GM23338 (cell line): ENCODE data around the gene BCL2L12. TPM values are rescaled to one million over a fixed set of nuclear protein-coding genes. Genes with fewer than 3 reads are reported as not detected.

ENCODE experiments used
- ATAC-seq: fragments of 200-7000 bp; cut with Tn5 transposase; 3 replicates; pipeline ENCODE4 v1.9.1; 2020
- DNase-seq: peaks from one replicate; pipeline ENCODE4 v3.0.0-alpha.2; 2015; ENCODE audit warnings: low spot score
- H2AFZ ChIP-seq: fragments of 200-600 bp; sonication (generic); 2 replicates; pipeline ENCODE4 v1.8.0; 2016; ENCODE audit warnings: antibody characterized with exemption, mild to moderate bottlenecking, moderate library complexity
- H3F3A ChIP-seq: fragments of 200-600 bp; sonication (generic); replicated peaks from 2 replicates; pipeline ENCODE4 v1.8.0; 2017; ENCODE audit warnings: antibody characterized with exemption, mixed run types, low read depth
- H3K27ac ChIP-seq: fragments of 200-600 bp; sonication (generic); 2 replicates; pipeline ENCODE4 v1.6.1; 2016; ENCODE audit warnings: low read depth
- H3K27me3 ChIP-seq: fragments of 200-600 bp; sonication (generic); 2 replicates; pipeline ENCODE4 v1.8.0; 2016; ENCODE audit warnings: mild to moderate bottlenecking, mixed run types, moderate library complexity; ENCODE audit not compliant: insufficient read depth
- H3K36me3 ChIP-seq: fragments of 200-600 bp; sonication (generic); 2 replicates; pipeline ENCODE4 v1.8.0; 2016; ENCODE audit warnings: mild to moderate bottlenecking; ENCODE audit not compliant: insufficient read depth
- H3K4me1 ChIP-seq: fragments of 200-600 bp; sonication (generic); 2 replicates; pipeline ENCODE4 v1.8.0; 2016; ENCODE audit warnings: mild to moderate bottlenecking, moderate library complexity; ENCODE audit not compliant: insufficient read depth
- H3K4me2 ChIP-seq: fragments of 200-600 bp; sonication (generic); 2 replicates; pipeline ENCODE4 v1.7.1; 2017; ENCODE audit warnings: mixed run types
- H3K4me3 ChIP-seq: fragments of 200-600 bp; sonication (generic); 2 replicates; pipeline ENCODE4 v1.6.1; 2016; ENCODE audit warnings: mixed run types
- H3K79me2 ChIP-seq: fragments of 200-600 bp; sonication (generic); replicated peaks from 2 replicates; pipeline ENCODE4 v1.8.0; 2017; ENCODE audit warnings: mild to moderate bottlenecking; ENCODE audit not compliant: insufficient read depth
- H3K9me2 ChIP-seq: fragments of 200-600 bp; sonication (generic); 2 replicates; pipeline ENCODE4 v1.8.0; 2017; ENCODE audit not compliant: insufficient read depth
- H4K20me1 ChIP-seq: fragments of 200-600 bp; sonication (generic); replicated peaks from 2 replicates; pipeline ENCODE4 v1.8.0; 2017; ENCODE audit warnings: mild to moderate bottlenecking; ENCODE audit not compliant: insufficient read depth
- H3K27ac Mint-ChIP-seq: 2 replicates; pipeline ENCODE4 v1.8.0; 2020; ENCODE audit warnings: inconsistent platforms, mild to moderate bottlenecking, moderate library complexity, mixed read lengths
- H3K27me3 Mint-ChIP-seq: 3 replicates; pipeline ENCODE4 v1.8.0; 2022; ENCODE audit warnings: low read depth, mild to moderate bottlenecking, moderate library complexity, mixed read lengths, inconsistent platforms; ENCODE audit not compliant: insufficient read depth, poor library complexity
- H3K36me3 Mint-ChIP-seq: 3 replicates; pipeline ENCODE4 v1.8.0; 2021; ENCODE audit warnings: low read depth, mild to moderate bottlenecking, inconsistent platforms, moderate library complexity, mixed read lengths
- H3K4me1 Mint-ChIP-seq: 3 replicates; pipeline ENCODE4 v1.8.0; 2020; ENCODE audit warnings: mild to moderate bottlenecking, inconsistent platforms, mixed read lengths
- H3K4me3 Mint-ChIP-seq: 3 replicates; pipeline ENCODE4 v1.8.0; 2021; ENCODE audit warnings: moderate library complexity, mild to moderate bottlenecking, inconsistent platforms, mixed read lengths
- H3K9me3 Mint-ChIP-seq: 3 replicates; pipeline ENCODE4 v1.8.0; 2020; ENCODE audit warnings: moderate library complexity, mild to moderate bottlenecking, inconsistent platforms, mixed read lengths
- CREB1 ChIP-seq: fragments of 250-450 bp; sonication (Bioruptor Pico); IDR thresholded peaks from 2 replicates; pipeline ENCODE4 v1.5.0; 2020; ENCODE audit warnings: low read depth, mild to moderate bottlenecking, moderate library complexity
- CTCF ChIP-seq, 2 experiments: fragments of 200-600 bp in 1 of 2; sonication (generic) in 1 of 2; conservative IDR thresholded peaks; 2 replicates each; pipeline versions ENCODE4 v1.5.1 to v1.6.1; 2016 to 2017; ENCODE audit warnings: antibody characterized with exemption in 2 of 2, low read depth in 2 of 2, mild to moderate bottlenecking in 2 of 2, moderate library complexity in 1 of 2
- EZH2 ChIP-seq: fragments of 200-600 bp; sonication (generic); IDR thresholded peaks from one replicate; pipeline ENCODE4 v1.8.0; 2017; ENCODE audit warnings: antibody characterized with exemption, mild to moderate bottlenecking, low read depth; ENCODE audit not compliant: unreplicated experiment
- EZH2phosphoT487 ChIP-seq: fragments of 200-600 bp; sonication (generic); IDR thresholded peaks from one replicate; pipeline ENCODE4 v1.8.1; 2018; ENCODE audit warnings: antibody characterized with exemption; ENCODE audit not compliant: unreplicated experiment
- JUNB ChIP-seq: IDR thresholded peaks from one replicate; pipeline ENCODE4 v1.6.1; 2016; ENCODE audit warnings: antibody characterized with exemption; ENCODE audit not compliant: unreplicated experiment
- NANOG ChIP-seq: IDR thresholded peaks from 2 replicates; pipeline ENCODE4 v1.6.1; 2016; ENCODE audit warnings: antibody characterized with exemption, borderline replicate concordance
- POLR2AphosphoS5 ChIP-seq: IDR thresholded peaks from 2 replicates; pipeline ENCODE4 v1.6.1; 2016; ENCODE audit warnings: antibody characterized with exemption, low read depth
- REST ChIP-seq: IDR thresholded peaks from one replicate; pipeline ENCODE4 v1.6.1; 2018; ENCODE audit warnings: antibody characterized with exemption; ENCODE audit not compliant: unreplicated experiment
- STAT1 ChIP-seq: IDR thresholded peaks from one replicate; pipeline ENCODE4 v1.6.1; 2016; ENCODE audit warnings: antibody characterized with exemption; ENCODE audit not compliant: unreplicated experiment
- ZNF114 ChIP-seq: fragments of 250-450 bp; sonication (Bioruptor Pico); IDR thresholded peaks from 2 replicates; pipeline ENCODE4 v1.5.0; 2020; ENCODE audit warnings: mild to moderate bottlenecking, moderate library complexity
- ZNF331 ChIP-seq: fragments of 250-450 bp; sonication (Bioruptor Pico); IDR thresholded peaks from 2 replicates; pipeline ENCODE4 v1.5.0; 2020; ENCODE audit warnings: low read depth, mild to moderate bottlenecking, moderate library complexity
- polyA plus RNA-seq: library from polyadenylated mRNA; unstranded; fragments of >200 nt; fragmentation: Nextera tagmentation; extraction: Ambion mirVana; gene quantifications from 2 replicates; pipeline ENCODE4 v1.2.1, GENCODE V29; 2016
- total RNA-seq: library from RNA; depleted of rRNA; stranded (reverse); fragments of >200 nt; shearing (Covaris generic); gene quantifications from 2 replicates; pipeline ENCODE4 v1.2.3, GENCODE V29; 2014
- TF ChIP-seq, protein P1 (sequence below): IDR thresholded peaks from 2 replicates; pipeline ENCODE4 v1.6.1; 2016; ENCODE audit warnings: antibody characterized with exemption

Gene BCL2L12
- total and polyA plus RNA-seq, 2 experiments from 2014 or later = 61.3 to 102 TPM

GRCh38 chr19:49651820-49652550 is 13.7 kb upstream of the BCL2L12 start (continued):
- no peak for TF ChIP-seq REST
- no peak for TF ChIP-seq CREB1 (CRISPR knock-in tag)
- TF ChIP-seq EZH2 = no peak
- no peak for TF ChIP-seq ZNF114 (CRISPR knock-in tag)
- TF ChIP-seq STAT1 = no peak
- TF ChIP-seq, protein P1, sequence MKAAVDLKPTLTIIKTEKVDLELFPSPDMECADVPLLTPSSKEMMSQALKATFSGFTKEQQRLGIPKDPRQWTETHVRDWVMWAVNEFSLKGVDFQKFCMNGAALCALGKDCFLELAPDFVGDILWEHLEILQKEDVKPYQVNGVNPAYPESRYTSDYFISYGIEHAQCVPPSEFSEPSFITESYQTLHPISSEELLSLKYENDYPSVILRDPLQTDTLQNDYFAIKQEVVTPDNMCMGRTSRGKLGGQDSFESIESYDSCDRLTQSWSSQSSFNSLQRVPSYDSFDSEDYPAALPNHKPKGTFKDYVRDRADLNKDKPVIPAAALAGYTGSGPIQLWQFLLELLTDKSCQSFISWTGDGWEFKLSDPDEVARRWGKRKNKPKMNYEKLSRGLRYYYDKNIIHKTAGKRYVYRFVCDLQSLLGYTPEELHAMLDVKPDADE = no peak
- no peak for TF ChIP-seq EZH2phosphoT487
- no peak for TF ChIP-seq ZNF331 (CRISPR knock-in tag)

DNA sequence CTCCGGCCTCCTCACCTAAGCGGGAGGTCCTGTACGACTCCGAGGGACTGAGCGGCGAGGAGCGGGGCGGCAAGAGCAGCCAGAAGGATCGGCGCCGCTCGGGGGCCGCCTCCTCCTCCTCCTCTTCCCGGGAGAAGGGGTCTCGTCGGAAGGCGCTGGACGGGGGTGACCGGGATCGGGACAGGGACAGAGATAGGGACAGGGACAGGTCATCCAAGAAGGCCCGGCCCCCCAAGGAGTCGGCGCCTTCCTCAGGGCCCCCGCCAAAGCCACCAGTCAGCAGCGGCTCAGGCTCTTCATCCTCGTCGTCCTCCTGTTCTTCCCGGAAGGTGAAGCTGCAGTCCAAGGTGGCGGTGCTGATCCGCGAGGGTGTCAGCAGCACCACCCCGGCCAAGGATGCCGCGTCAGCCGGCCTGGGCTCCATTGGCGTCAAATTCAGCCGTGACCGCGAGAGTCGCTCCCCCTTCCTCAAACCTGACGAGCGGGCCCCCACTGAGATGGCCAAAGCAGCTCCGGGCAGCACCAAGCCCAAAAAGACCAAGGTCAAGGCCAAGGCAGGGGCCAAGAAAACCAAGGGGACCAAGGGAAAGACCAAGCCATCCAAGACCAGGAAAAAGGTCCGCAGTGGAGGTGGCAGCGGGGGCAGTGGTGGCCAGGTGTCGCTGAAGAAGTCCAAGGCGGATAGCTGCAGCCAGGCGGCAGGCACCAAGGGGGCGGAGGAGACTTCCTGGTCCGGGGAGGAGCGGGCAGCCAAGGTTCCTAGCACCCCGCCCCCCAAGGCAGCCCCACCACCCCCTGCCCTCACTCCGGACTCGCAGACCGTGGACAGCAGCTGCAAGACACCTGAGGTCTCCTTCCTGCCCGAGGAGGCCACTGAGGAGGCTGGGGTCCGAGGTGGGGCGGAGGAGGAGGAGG is 12.9 kb upstream of the BCL2L12 start:
- Histone ChIP-seq H3F3A (peaks cover 5% of the 10 kb centered on the region; the same call in 1 of the 2 replicates), H3K4me1 (no peaks in the 10 kb centered on the region), H3K27ac (no peak overlapping the region), H3K4me2 (no peak overlapping the region), H4K20me1 (no peaks in the 10 kb centered on the region; the same call in 1 of the 2 replicates), H3K4me3 (no peak overlapping the region), H2AFZ (no peak overlapping the region), H3K27me3 (no peaks in the 10 kb centered on the region), H3K9me2 (no peaks in the 10 kb centered on the region), H3K36me3 (peaks cover 13% of the 10 kb centered on the region), H3K79me2 (no peaks in the 10 kb centered on the region)
- H3K4me3 Mint-ChIP-seq = no peak overlapping the region
- peaks cover 58% of the 10 kb centered on the region for H3K36me3 Mint-ChIP-seq
- peaks cover 8% of the 10 kb centered on the region for H3K4me1 Mint-ChIP-seq
- DNase-seq (no peak), ATAC-seq (no peak)
- TF ChIP-seq STAT1 (no peak), EZH2phosphoT487 (no peak), POLR2AphosphoS5 (no peak), JUNB (no peak), ZNF114 (CRISPR knock-in tag) (no peak), CTCF (conservative IDR thresholded peaks at IDR 0.05; ENCODE audit: low read depth in 2 of 2) (no peak), NANOG (no peak), EZH2 (no peak), ZNF331 (CRISPR knock-in tag) (no peak)
- TF ChIP-seq, protein P1 = no peak
- H3K27ac Mint-ChIP-seq = no peak overlapping the region
- peaks cover 11% of the 10 kb centered on the region for H3K27me3 Mint-ChIP-seq
- H3K9me3 Mint-ChIP-seq = peaks cover 3% of the 10 kb centered on the region; the same call in 1 of the 3 replicates
